Natural killer cell treated with Interleukin-12 subunit alpha and Interleukin-12 subunit beta and Interleukin-15 and Interleukin-18, amount 100 ng/mL, for 72 hours (primary cell): ENCODE data around the gene GPRC5C. TPM values are rescaled to one million over a fixed set of nuclear protein-coding genes. Genes with fewer than 3 reads are reported as not detected.
"Not testable (repeated sequence)": the region's sequence is repeated elsewhere in the genome, so short reads cannot be mapped to it uniquely, and the experiment has no call there.

ENCODE experiments used
- ATAC-seq, 2 donors: fragments of 150-1000 bp; cut with Tn5 transposase in 1 of 2; sonication (Bioruptor Pico), chemical (Tn5 transposase) in 1 of 2; 2 replicates each; pipeline ENCODE4 v1.10.0; 2021
- DNase-seq: peaks from one replicate; pipeline ENCODE4 v3.0.0; 2022; ENCODE audit warnings: low spot score
- H3K27ac Mint-ChIP-seq, 2 donors: 1 replicate in 1 of 2; 2 replicates in 1 of 2; pipeline ENCODE4 v1.8.0; 2022; ENCODE audit warnings: mixed read lengths in 2 of 2, mild to moderate bottlenecking in 1 of 2, moderate library complexity in 1 of 2
- H3K27me3 Mint-ChIP-seq, 2 donors: 1 replicate in 1 of 2; 2 replicates in 1 of 2; pipeline ENCODE4 v1.8.0; 2022; ENCODE audit warnings: mixed read lengths in 2 of 2
- H3K36me3 Mint-ChIP-seq: one replicate; pipeline ENCODE4 v1.8.0; 2022; ENCODE audit warnings: mixed read lengths
- H3K4me1 Mint-ChIP-seq, 2 donors: 1 replicate in 1 of 2; 2 replicates in 1 of 2; pipeline ENCODE4 v1.8.0; 2022; ENCODE audit warnings: low read depth in 2 of 2, mixed read lengths in 2 of 2, mild to moderate bottlenecking in 1 of 2
- H3K4me3 Mint-ChIP-seq: one replicate; pipeline ENCODE4 v1.8.0; 2022; ENCODE audit warnings: mixed read lengths
- H3K9me3 Mint-ChIP-seq: 2 replicates; pipeline ENCODE4 v1.8.0; 2022; ENCODE audit warnings: mixed read lengths
- total RNA-seq, 2 donors: library from RNA; stranded (reverse); gene quantifications; one replicate each; pipeline ENCODE4 v1.2.3, GENCODE V29; 2022

Gene GPRC5C
- total RNA-seq, 2 donors from 2014 or later = 0.25 TPM; not detected in 1

DNA sequence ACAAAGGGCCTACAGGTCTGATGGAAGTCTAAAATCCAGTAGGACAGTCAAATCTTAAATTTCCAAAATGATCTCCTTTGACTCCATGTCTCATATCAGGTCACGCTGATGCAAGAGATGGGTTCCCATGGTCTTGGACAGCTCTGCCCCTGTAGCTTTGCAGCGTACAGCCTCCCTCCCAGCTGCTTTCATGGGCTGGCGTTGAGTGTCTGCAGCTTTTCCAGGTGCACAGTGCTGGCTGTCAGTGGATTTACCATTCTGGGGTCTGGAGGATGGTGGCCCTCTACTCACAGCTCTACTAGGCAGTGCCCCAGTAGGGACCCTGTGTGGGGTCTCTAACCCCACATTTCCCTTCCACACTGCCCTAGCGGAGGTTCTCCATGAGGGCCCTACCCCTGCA lies 56.4 kb downstream of the GPRC5C start:
- H3K27ac Mint-ChIP-seq = peak overlapping the region; percentile 44 to 45
- H3K27me3 Mint-ChIP-seq, H3K4me3 Mint-ChIP-seq, ATAC-seq, DNase-seq, H3K9me3 Mint-ChIP-seq: not testable (repeated sequence)
- H3K36me3 Mint-ChIP-seq = peaks cover 14% of the 10 kb centered on the region
- peaks cover 32 to 35% of the 10 kb centered on the region in 2 donors for H3K4me1 Mint-ChIP-seq

DNA sequence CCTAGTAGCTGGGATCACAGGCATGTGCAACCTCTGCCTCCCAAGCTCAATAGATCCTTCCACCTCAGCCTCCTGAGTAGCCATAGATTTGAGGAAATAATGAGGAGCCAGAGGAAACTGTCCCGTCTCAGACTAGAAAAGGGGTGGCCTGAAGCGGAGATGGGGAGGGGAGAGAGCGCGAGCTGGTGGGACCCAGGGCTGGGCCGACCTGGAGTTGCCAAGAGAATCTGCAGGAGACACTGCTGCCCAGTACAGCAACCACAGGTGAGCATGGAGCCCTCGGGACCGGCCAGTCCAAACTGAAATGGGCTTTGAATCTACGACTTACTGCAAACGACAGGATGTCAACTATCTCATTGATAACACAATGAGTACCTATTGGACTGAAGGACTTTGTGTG lies 58.8 kb downstream of the GPRC5C start:
- Mint-ChIP-seq H3K4me3 (no peak overlapping the region), H3K27me3 (no peaks in the 10 kb centered on the region), H3K36me3 (peaks cover 14% of the 10 kb centered on the region), H3K4me1 (peaks cover 32 to 37% of the 10 kb centered on the region in 2 donors), H3K27ac (peak overlapping the region; percentile 44 to 45), H3K9me3 (peaks cover 5% of the 10 kb centered on the region)
- DNase-seq = no peak
- ATAC-seq = no peak

DNA sequence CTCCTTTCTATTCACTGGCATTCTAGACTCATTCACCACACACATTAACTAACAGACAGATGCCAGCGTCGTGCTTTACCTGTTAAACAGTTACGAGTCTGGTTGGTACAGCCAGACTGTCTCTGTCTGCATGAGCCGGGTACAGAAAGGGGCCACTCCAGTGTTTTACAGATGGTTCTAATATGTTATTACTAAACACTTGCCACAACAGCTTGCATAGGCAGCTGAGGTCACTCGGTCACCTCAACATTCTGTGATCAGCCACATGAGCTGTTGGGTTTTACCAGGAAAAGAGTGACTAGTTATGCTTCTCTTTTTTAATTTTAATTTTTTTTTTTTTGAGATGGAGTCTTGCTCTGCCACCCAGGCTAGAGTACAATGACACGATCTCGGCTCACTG lies 59.7 kb downstream of the GPRC5C start:
- H3K9me3 Mint-ChIP-seq = peaks cover 5% of the 10 kb centered on the region
- H3K27ac Mint-ChIP-seq = peak overlapping the region; percentile 75 to 93
- H3K4me3 Mint-ChIP-seq = peak overlapping the region; percentile 72
- peaks cover 14% of the 10 kb centered on the region for H3K36me3 Mint-ChIP-seq
- ATAC-seq (peak; percentile 80 to 83), DNase-seq (no peak)
- H3K27me3 Mint-ChIP-seq = no peaks in the 10 kb centered on the region
- H3K4me1 Mint-ChIP-seq = peaks cover 32 to 34% of the 10 kb centered on the region in 2 donors

DNA sequence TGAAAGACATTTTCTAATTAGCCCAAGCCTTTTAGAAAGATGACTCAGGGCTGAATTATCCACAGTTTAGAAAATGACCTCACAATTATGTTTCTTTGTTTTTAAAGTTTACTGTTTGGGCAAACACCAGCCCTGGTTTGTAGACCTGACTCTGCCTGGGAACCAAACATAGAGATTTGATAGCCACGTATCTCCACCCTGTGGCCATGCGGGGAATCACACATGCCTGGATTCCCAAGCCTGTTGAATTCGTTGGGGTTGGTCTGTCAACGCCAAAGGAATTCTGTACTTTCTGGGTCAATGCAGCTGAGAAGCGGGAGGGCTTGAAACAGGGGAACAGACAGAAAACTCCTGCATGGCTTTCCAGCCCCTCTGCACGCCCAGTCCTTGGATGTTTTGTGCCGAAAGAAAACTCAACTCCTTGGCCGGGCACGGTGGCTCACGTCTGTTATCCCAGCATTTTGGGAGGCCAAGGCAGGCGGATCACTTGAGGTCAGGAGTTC lies 61.5 kb downstream of the GPRC5C start:
- H3K36me3 Mint-ChIP-seq = peaks cover 8% of the 10 kb centered on the region
- peak; percentile 79 to 85 for ATAC-seq
- H3K27ac Mint-ChIP-seq = peak overlapping the region; percentile 60 to 68
- peak; percentile 71 for DNase-seq
- peaks cover 5% of the 10 kb centered on the region for H3K9me3 Mint-ChIP-seq
- H3K27me3 Mint-ChIP-seq = no peaks in the 10 kb centered on the region
- peaks cover 24 to 33% of the 10 kb centered on the region in 2 donors for H3K4me1 Mint-ChIP-seq
- H3K4me3 Mint-ChIP-seq = peak overlapping the region; percentile 28

Other genes with a start within 250 kb of the GPRC5C start
- gene RPL38, start 228.4 kb upstream of the GPRC5C start, total RNA-seq = 100 to 1,000 TPM; 593 to 982 TPM
- 1 to 10 TPM; 1.5 to 1.9 TPM for gene TTYH2, start 218.5 kb upstream of the GPRC5C start, total RNA-seq
- not detected for gene DNAI2, start 157.9 kb upstream of the GPRC5C start, total RNA-seq
- under 1 TPM in 1 of 2 donors, not detected in 1; 0.29 TPM for gene KIF19, start 105.9 kb upstream of the GPRC5C start, total RNA-seq
- gene BTBD17, start 70.2 kb upstream of the GPRC5C start, total RNA-seq = not detected
- not detected for gene GPR142, start 64.6 kb upstream of the GPRC5C start, total RNA-seq
- 10 to 100 TPM; 17.6 to 43.7 TPM for gene CD300A, start 34.5 kb downstream of the GPRC5C start, total RNA-seq
- gene CD300LB, start 99.4 kb downstream of the GPRC5C start, total RNA-seq = under 1 TPM; 0.17 to 0.39 TPM
- 1 to 10 TPM; 1.5 to 5.8 TPM for gene CD300C, start 114.0 kb downstream of the GPRC5C start, total RNA-seq
- not detected for gene CD300H, start 135.4 kb downstream of the GPRC5C start, total RNA-seq
- not detected for gene CD300LD, start 160.2 kb downstream of the GPRC5C start, total RNA-seq
- gene CD300E, start 191.7 kb downstream of the GPRC5C start, total RNA-seq = not detected